ENCODE measurements around the gene TATDN2. TPM values are rescaled to one million over a fixed set of nuclear protein-coding genes. Genes with fewer than 3 reads are reported as not detected.
A peak's percentile ranks its signal among the peaks of the same experiment; 100 is the strongest.
"Not testable (repeated sequence)": the region's sequence is repeated elsewhere in the genome, so short reads cannot be mapped to it uniquely, and the experiment has no call there.

Gene TATDN2
- total RNA-seq, 1 experiment from 2014 or later: 34.2 TPM

DNA sequence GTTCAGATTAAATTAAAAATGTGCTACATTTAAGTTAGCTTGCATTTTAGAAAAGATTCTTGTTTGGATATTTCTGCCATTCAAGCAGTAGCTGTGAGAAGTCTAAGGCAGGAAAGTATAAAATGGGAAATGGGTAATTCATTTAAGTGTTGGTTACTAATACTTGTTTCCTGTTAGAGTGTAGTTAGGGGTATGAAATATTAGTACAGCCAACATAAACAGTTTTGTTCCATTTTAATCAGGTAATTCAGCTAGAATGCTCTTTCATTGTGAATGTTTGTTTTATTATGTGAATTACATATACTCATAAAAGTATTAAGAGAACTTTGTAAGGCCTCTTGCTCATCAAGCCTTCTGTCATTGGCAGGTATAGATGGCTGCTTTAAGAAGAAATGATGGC is 19.9 kb downstream of the TATDN2 start:
- H3K36me3 Mint-ChIP-seq (ENCODE audit: insufficient read depth, unreplicated experiment): peaks cover 44% of the 10 kb centered on the region

DNA sequence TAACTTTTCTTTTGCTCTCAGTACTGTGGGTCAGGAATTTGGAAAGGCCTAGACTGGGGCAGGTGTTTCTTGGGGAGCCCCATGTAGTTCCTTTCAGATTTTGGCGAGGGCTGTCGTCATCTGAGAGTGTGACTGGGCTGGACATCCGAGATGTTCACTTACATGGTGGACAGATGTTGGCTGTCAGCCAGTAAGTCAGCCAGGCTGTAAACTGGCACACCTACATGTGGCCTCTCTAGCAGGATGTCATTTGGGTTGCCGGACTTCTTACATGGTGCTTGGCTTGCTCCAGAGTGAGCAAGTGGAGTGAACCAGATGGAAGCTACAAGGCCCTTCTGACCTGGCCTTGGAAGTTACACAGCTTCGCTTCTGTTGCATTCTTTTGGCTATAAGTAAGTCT is 20.7 kb downstream of the TATDN2 start:
- CTCF ChIA-PET: no interaction called here
- no peak overlapping the region for H3K27ac Mint-ChIP-seq (ENCODE audit: unreplicated experiment)
- H3K9me3 Mint-ChIP-seq (ENCODE audit: low read depth, unreplicated experiment): no peaks in the 10 kb centered on the region
- intact Hi-C loops (cut with micrococcal nuclease; ENCODE audit: unreplicated experiment): no loop called here
- no TSS peak for BruUV-seq (replicated peaks)
- TF ChIP-seq, protein P1, sequence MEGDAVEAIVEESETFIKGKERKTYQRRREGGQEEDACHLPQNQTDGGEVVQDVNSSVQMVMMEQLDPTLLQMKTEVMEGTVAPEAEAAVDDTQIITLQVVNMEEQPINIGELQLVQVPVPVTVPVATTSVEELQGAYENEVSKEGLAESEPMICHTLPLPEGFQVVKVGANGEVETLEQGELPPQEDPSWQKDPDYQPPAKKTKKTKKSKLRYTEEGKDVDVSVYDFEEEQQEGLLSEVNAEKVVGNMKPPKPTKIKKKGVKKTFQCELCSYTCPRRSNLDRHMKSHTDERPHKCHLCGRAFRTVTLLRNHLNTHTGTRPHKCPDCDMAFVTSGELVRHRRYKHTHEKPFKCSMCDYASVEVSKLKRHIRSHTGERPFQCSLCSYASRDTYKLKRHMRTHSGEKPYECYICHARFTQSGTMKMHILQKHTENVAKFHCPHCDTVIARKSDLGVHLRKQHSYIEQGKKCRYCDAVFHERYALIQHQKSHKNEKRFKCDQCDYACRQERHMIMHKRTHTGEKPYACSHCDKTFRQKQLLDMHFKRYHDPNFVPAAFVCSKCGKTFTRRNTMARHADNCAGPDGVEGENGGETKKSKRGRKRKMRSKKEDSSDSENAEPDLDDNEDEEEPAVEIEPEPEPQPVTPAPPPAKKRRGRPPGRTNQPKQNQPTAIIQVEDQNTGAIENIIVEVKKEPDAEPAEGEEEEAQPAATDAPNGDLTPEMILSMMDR (IDR thresholded peaks at IDR 0.05; ENCODE audit: unreplicated experiment): no peak
- no peak for DNase-seq
- H3K4me3 Mint-ChIP-seq (ENCODE audit: low read depth, unreplicated experiment): no peak overlapping the region
- peaks cover 46% of the 10 kb centered on the region for H3K36me3 Mint-ChIP-seq (ENCODE audit: insufficient read depth, unreplicated experiment)
- H3K27me3 Mint-ChIP-seq (ENCODE audit: unreplicated experiment): no peaks in the 10 kb centered on the region
- peaks cover 14% of the 10 kb centered on the region for H3K4me1 Mint-ChIP-seq (ENCODE audit: low read depth, unreplicated experiment)

More for the DNA sequence above, 19.9 kb downstream of the TATDN2 start:
- Mint-ChIP-seq H3K9me3 (ENCODE audit: low read depth, unreplicated experiment) (no peaks in the 10 kb centered on the region), H3K4me3 (ENCODE audit: low read depth, unreplicated experiment) (no peak overlapping the region), H3K4me1 (ENCODE audit: low read depth, unreplicated experiment) (peaks cover 6% of the 10 kb centered on the region), H3K27ac (ENCODE audit: unreplicated experiment) (no peak overlapping the region), H3K27me3 (ENCODE audit: unreplicated experiment) (no peaks in the 10 kb centered on the region)
- intact Hi-C loops (cut with micrococcal nuclease; ENCODE audit: unreplicated experiment): no loop called here
- TF ChIP-seq, protein P1 (IDR thresholded peaks at IDR 0.05; ENCODE audit: unreplicated experiment): no peak
- BruUV-seq (replicated peaks): no TSS peak
- CTCF ChIA-PET: no interaction called here
- no peak for DNase-seq

DNA sequence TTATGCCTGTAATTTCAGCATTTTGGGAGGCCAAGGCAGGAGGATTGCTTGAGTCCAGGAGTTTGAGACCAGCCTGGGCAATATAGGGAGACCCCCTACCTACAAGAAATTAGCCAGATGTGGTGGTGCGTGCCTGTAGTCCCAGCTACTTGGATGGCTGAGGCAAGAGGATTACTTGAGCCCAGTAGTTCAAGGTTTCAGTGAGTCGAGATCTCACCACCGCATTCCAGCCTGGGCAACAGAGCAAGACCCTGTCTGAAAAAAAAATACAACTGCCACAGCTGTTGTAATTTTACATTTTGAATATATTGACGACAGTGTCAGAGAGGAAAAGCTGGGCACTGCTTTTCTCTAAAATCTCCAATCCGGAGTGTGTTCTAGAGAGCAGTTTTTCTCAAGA is 21.2 kb downstream of the TATDN2 start:
- no peak for DNase-seq
- no TSS peak for BruUV-seq (replicated peaks)
- intact Hi-C loops (cut with micrococcal nuclease; ENCODE audit: unreplicated experiment): no loop called here
- TF ChIP-seq, protein P1 (IDR thresholded peaks at IDR 0.05; ENCODE audit: unreplicated experiment): no peak
- Mint-ChIP-seq H3K4me1 (ENCODE audit: low read depth, unreplicated experiment) (peaks cover 19% of the 10 kb centered on the region), H3K9me3 (ENCODE audit: low read depth, unreplicated experiment) (no peaks in the 10 kb centered on the region), H3K27me3 (ENCODE audit: unreplicated experiment) (no peaks in the 10 kb centered on the region), H3K4me3 (ENCODE audit: low read depth, unreplicated experiment) (no peak overlapping the region), H3K27ac (ENCODE audit: unreplicated experiment) (no peak overlapping the region), H3K36me3 (ENCODE audit: insufficient read depth, unreplicated experiment) (peaks cover 41% of the 10 kb centered on the region)
- CTCF ChIA-PET: no interaction called here

DNA sequence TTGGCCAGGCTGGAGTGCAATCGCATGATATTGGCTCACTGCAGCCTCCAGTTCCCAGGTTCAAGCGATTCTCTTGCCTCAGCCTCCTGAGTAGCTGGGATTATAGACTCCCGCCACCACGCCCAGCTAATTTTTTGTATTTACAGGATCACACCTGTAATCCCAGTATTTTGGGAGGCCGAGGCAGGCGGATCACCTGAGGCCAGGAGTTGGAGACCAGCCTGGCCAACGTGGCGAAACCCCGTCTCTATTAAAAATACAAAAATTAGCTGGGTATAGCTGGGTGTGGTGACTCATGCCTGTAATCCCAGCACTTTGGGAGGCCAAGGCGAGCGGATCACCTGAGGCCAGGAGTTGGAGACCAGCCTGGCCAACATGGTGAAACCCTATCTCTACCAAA is 24.2 kb downstream of the TATDN2 start:
- H3K9me3 Mint-ChIP-seq (ENCODE audit: low read depth, unreplicated experiment); H3K4me3 Mint-ChIP-seq (ENCODE audit: low read depth, unreplicated experiment); intact Hi-C loops (cut with micrococcal nuclease; ENCODE audit: unreplicated experiment); BruUV-seq (replicated peaks); H3K27ac Mint-ChIP-seq (ENCODE audit: unreplicated experiment); H3K27me3 Mint-ChIP-seq (ENCODE audit: unreplicated experiment); CTCF ChIA-PET; DNase-seq: not testable (repeated sequence)
- Mint-ChIP-seq H3K4me1 (ENCODE audit: low read depth, unreplicated experiment) (peaks cover 19% of the 10 kb centered on the region), H3K36me3 (ENCODE audit: insufficient read depth, unreplicated experiment) (peaks cover 39% of the 10 kb centered on the region)

DNA sequence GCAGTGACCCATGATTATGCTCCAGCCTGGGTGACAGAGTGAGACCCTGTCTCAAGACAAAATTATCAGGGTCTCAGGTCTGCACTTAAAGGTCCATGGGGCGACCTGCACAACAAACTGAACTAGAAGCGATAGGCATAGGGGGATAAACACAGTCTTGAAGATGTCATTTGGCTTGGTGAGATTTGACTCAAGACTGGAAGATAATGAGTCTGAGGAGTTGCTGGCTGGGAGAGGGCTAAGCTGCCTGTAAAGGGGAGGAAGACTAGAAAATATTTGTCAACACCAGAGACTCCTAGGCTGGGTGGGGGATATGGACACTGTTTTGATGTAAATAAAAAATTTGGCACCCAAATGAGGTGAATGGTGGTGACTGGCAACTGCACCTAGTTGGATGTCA is 24.7 kb downstream of the TATDN2 start:
- CTCF ChIA-PET: no interaction called here
- peaks cover 19% of the 10 kb centered on the region for H3K4me1 Mint-ChIP-seq (ENCODE audit: low read depth, unreplicated experiment)
- no peak overlapping the region for H3K4me3 Mint-ChIP-seq (ENCODE audit: low read depth, unreplicated experiment)
- peaks cover 42% of the 10 kb centered on the region for H3K36me3 Mint-ChIP-seq (ENCODE audit: insufficient read depth, unreplicated experiment)
- BruUV-seq (replicated peaks): no TSS peak
- peak overlapping the region; percentile 14 for H3K27ac Mint-ChIP-seq (ENCODE audit: unreplicated experiment)
- intact Hi-C loops (cut with micrococcal nuclease; ENCODE audit: unreplicated experiment): no loop called here
- no peaks in the 10 kb centered on the region for H3K9me3 Mint-ChIP-seq (ENCODE audit: low read depth, unreplicated experiment)
- no peak for DNase-seq
- H3K27me3 Mint-ChIP-seq (ENCODE audit: unreplicated experiment): no peaks in the 10 kb centered on the region
- TF ChIP-seq, protein P1 (IDR thresholded peaks at IDR 0.05; ENCODE audit: unreplicated experiment): no peak
